ENCODE data around the gene EYS.
"Not testable (repeated sequence)": the region's sequence is repeated elsewhere in the genome, so short reads cannot be mapped to it uniquely, and the experiment has no call there.

The EYS gene

GRCh38 chr6:63745784-63746183 lies 1961.2 kb downstream of the EYS start:
- no peak for DNase-seq

- no peak for DNase-seq
Measured at GRCh38 chr6:63744810-63745209, 1962.2 kb downstream of the EYS start.

- no peak for DNase-seq
Measured at GRCh38 chr6:63743691-63744090, 1963.3 kb downstream of the EYS start.

DNA sequence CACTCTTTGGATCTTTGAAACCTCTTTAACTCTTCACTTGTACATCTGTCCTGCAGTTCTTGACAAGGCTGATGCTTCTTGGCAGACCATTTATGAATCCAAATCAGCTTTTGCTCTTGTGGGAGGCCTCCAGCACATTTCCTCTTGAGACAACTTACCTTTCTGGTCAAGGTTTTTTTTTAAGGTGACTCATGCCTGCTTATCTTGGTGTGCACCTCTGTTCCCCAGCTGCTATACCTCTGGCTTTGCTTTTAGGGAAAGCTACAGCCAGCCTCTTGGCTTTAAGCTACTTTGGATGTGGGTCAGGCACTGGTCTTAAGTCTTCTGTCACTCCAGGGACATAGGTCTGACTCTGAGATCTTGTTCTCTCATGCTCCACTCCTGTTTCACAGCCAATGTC lies 1965.0 kb downstream of the EYS start:
- no peak for DNase-seq

GRCh38 chr6:63740709-63741108 lies 1966.3 kb downstream of the EYS start:
- no peak for DNase-seq

DNA sequence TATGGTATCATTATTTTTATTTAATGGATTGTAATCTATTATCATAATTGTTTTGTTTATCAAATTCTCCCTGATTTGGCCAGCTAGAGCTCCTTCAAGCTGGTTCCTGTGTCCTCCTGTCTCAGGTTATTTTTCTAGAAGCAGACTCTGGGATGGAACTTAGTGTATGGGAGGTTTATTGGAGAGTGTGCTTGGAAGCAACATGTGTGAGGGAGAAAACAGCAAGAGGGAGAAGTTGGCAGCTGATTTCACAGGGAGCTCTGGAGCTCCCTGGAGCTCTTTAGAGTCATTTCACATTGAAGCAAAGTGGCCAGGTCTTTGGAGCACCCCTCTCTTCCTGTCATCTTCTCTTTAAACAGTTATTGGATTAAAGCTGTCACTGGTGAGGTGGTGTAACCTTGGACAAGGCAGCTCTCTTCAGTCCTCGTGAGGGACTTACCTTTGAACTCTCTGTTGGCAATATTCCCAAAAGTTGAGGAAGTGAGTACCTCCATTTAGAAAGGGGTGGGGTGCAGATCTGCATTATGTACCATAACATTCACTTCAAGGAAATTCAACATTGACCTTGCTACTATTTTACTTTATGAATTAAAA lies 1967.8 kb downstream of the EYS start:
- DNase-seq, result no peak

DNA sequence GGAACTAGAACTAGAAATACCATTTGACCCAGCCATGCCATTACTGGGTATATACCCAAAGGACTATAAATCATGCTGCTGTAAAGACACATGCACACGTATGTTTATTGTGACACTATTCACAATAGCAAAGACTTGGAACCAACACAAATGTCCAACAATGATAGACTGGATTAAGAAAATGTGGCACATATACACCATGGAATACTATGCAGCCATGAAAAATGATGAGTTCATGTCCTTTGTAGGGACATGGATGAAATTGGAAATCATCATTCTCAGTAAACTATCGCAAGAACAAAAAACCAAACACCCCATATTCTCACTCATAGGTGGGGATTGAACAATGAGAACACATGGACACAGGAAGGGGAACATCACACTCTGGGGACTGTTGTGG lies 1968.8 kb downstream of the EYS start:
- DNase-seq, result not testable (repeated sequence)

- DNase-seq, result no peak
Measured at GRCh38 chr6:63734923-63735322, 1972.1 kb downstream of the EYS start.

DNA sequence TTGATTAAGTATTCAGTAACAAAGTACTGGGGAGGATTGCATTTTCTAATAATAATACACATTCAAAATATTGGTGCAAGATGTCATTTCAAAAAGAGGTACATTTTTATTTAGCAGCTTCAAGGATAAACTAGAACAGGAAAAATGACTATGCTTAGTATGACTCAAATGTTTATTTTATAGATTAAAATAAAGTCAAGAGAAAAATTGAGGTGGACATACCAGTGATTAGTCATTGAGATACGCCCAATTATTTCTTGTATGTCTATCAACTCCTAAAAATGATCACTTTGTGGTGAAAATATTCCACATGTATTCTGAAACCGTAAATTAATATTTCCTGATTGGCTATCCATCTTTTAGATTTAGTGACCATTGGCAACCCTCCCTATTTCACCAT lies 1974.7 kb downstream of the EYS start:
- no peak for DNase-seq

- DNase-seq, result no peak
Measured at GRCh38 chr6:63731930-63732329, 1975.1 kb downstream of the EYS start.

DNA sequence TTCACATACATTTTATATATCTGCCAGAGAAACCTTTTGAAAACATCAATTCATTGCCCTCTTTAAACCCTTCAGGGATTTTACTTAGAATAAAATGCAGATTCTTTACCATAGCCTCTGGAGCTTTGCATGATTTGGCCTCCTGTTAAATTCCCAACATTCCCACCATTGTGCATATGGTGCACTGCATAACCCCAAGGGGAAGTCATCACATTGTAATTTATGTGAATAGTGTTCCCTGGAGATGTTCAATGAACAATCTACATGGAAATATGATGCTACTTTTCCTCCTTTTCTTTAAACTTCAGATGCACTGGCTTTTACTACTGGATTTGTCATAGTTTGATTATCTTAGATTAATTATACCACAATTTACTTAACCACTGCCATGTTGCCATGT lies 1976.7 kb downstream of the EYS start:
- no peak for DNase-seq

- no peak for DNase-seq
Measured at GRCh38 chr6:63724721-63725120, 1982.3 kb downstream of the EYS start.

GRCh38 chr6:63721181-63721580 lies 1985.8 kb downstream of the EYS start:
- DNase-seq, result no peak

GRCh38 chr6:63716169-63716568 lies 1990.9 kb downstream of the EYS start:
- no peak for DNase-seq

GRCh38 chr6:63714091-63714490 lies 1992.9 kb downstream of the EYS start:
- no peak for DNase-seq

DNA sequence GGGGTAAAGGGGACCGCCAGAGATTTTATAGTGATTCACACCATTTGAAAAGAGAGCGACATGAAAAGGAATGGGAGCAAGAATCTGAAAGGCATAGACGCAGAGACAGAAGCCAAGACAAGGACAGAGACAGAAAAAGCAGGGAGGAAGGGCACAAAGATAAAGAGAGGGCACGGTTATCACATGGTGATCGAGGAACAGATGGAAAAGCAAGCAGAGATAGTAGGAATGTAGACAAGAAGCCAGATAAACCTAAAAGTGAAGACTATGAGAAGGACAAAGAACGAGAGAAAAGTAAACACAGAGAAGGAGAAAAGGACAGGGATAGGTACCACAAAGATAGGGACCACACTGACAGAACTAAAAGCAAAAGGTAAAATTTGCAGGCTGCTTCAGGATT lies 1993.7 kb downstream of the EYS start:
- DNase-seq, result no peak

DNA sequence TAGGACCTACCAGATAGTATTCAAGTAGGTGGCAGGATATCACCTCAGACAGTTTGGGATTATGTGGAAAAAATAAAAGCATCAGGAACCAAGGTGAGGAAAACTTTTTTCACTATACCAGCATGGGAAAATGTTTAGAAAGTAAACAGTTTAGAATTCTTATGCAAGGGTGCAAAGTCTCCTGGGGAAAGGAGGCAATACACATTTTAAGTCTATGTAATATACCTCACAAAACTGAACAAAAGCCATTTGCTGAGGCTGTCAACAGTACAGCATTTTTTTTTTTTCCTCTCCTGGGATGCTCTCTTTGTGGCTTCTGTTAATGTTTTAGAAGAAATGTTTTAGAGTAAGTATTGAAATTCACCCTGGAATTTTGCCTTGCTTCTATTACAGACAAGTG lies 1997.9 kb downstream of the EYS start:
- no peak for DNase-seq

DNA sequence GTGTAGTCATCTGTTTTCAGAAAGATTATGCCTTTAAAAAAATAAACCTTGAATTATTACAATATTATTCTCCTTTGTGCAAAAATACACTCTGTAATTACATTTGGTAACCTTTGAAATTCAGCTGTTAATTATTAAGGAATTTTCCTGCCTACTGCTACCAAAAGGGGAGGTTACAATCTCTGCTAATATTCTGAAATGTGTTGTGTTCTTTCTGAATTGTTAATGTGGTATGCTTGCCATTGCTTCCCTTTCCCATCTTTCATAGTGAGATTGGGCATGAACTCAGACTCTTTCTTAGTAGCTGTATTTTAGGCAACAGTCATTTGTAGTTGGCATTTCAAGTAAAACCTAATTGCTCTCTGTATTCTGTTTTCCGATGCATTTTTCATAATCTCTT lies 1998.4 kb downstream of the EYS start:
- no peak for DNase-seq

DNA sequence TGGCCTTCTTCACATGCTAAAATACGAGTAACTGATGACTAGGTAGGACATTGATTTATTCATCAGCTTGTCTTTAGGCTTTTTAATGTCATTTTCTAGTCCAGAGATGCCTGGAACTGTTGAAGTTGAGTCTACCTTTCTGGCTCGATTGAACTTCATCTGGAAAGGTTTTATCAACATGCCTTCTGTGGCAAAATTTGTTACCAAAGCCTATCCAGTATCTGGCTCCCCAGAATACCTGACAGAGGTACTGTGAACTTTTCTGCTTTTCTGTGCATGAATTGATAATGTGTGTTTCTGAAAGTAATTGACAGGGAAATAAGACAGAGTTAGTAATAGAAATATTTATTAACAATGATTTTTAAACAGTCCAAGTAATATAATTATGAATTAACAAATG lies 2000.4 kb downstream of the EYS start:
- DNase-seq, result no peak

DNA sequence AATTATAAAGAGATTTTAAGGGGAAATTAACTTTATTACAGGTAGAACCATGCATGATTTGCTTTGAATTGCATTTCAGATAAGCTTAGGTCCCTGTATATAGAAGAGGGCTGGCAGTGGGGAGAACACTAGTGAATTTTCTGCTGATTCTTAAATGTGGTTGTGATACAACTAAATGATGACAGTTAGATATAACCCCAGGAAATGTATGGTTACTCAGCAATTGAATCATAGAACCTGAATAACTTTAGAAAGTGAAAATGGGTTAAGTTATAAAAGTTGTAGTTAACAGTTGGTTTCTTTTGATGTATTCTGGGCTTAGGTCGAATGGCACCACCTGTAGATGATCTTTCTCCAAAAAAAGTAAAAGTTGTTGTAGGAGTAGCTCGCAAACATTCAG lies 2001.3 kb downstream of the EYS start:
- DNase-seq, result no peak

DNA sequence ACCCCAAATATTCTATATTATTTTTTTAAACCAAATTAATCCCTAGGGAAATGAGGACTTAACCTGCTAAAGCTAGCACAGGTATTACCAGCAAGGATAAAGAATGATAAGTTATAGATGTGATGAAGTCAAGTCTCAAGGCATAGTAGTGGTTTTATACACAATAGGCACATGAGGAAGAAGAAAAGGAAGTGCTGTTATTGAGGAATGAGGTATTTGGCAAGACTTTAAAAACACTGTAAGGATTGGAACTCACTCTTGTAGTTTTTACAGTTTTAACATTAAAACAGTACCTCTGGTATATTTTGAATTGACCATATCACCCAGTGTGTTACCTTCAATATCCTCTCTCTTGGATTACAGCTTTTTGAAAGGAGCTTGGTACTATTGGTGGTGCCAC lies 2016.8 kb downstream of the EYS start:
- DNase-seq, result no peak

GRCh38 chr6:63689421-63689820 lies 2017.6 kb downstream of the EYS start:
- no peak for DNase-seq

- no peak for DNase-seq
Measured at GRCh38 chr6:63685446-63686379, 2021.3 kb downstream of the EYS start.

DNA sequence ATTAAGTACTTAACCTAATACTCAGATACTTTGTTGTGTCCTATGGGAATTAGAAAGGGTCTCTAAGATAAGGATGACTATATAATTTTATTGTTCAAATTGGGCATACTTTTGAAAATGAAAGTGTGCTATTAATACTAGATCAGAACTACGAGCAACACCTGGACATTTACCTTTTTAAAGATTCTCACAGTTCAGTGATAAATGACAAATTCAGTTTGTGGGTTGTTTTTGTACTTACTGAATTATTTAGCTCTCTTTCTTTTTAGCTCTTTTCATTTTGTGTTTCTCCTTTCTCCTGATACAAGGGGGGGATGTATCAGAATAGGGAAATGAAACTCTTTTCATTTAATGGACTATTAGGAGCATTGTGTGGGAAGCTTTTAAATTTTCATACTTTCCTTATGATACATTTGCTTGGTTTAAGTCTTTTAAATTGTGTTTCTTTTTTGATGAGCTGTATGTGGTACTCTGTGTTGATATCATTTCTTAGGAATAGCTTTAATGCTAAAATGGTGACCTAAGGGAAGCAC lies 2023.9 kb downstream of the EYS start:
- no peak for DNase-seq

Data from CD4-positive, alpha-beta T cell treated with Interleukin-12 subunit alpha and Interleukin-12 subunit beta, for 1 hour (primary cell).